Lung (tissue), 12 donors: ENCODE results near the gene TMED7. TPM values are rescaled to one million over a fixed set of nuclear protein-coding genes. Genes with fewer than 3 reads are reported as not detected.
"Not testable (repeated sequence)": the region's sequence is repeated elsewhere in the genome, so short reads cannot be mapped to it uniquely, and the experiment has no call there.

ENCODE experiments used
- ATAC-seq: fragments of 200-7000 bp; cut with Tn5 transposase; one replicate; pipeline ENCODE4 v1.9.1; 2020; ENCODE audit warnings: moderate number of reproducible peaks; ENCODE audit not compliant: insufficient read depth, low FRiP score
- DNase-seq, 3 donors: peaks; one replicate each; pipeline ENCODE4 v3.0.0-alpha.2; 2013 to 2017
- H3K27ac ChIP-seq, 2 donors: one replicate each; pipeline ENCODE4 v1.5.1; 2013; ENCODE audit warnings: mild to moderate bottlenecking in 2 of 2, moderate library complexity in 2 of 2, control low read depth in 1 of 2, inconsistent platforms in 1 of 2, low read depth in 1 of 2, low read length in 1 of 2
- H3K27me3 ChIP-seq, 3 donors: one replicate each; pipeline ENCODE4 v1.5.1; 2013; ENCODE audit warnings: low read length in 2 of 3; ENCODE audit not compliant: control insufficient read depth in 3 of 3, insufficient read depth in 3 of 3
- H3K36me3 ChIP-seq, 4 donors: one replicate each; pipeline ENCODE4 v1.5.1; 2013; ENCODE audit warnings: low read length in 4 of 4, mild to moderate bottlenecking in 1 of 4, moderate library complexity in 1 of 4; ENCODE audit not compliant: control insufficient read depth in 4 of 4, insufficient read depth in 4 of 4
- H3K4me1 ChIP-seq, 5 donors: one replicate each; pipeline ENCODE4 v1.5.1; 2013; ENCODE audit warnings: low read length in 5 of 5, mild to moderate bottlenecking in 2 of 5, moderate library complexity in 1 of 5; ENCODE audit not compliant: control insufficient read depth in 5 of 5, insufficient read depth in 5 of 5
- H3K4me3 ChIP-seq: one replicate; pipeline ENCODE4 v1.5.1; 2013; ENCODE audit warnings: mild to moderate bottlenecking, control low read depth, moderate library complexity
- H3K9ac ChIP-seq, 2 donors: one replicate each; pipeline ENCODE4 v1.5.1; 2013; ENCODE audit warnings: low read length in 2 of 2, control low read depth in 1 of 2; ENCODE audit not compliant: insufficient read depth in 1 of 2
- H3K9me3 ChIP-seq, 4 donors: one replicate each; pipeline ENCODE4 v1.5.1; 2013; ENCODE audit warnings: low read length in 3 of 4, mild to moderate bottlenecking in 1 of 4, moderate library complexity in 1 of 4; ENCODE audit not compliant: control insufficient read depth in 4 of 4, insufficient read depth in 3 of 4
- CTCF ChIP-seq: IDR thresholded peaks from 2 replicates; pipeline ENCODE4 v1.5.1; 2012; ENCODE audit warnings: mild to moderate bottlenecking; ENCODE audit errors: control extremely low read depth, extremely low read depth
- WGBS, 2 donors: extraction: QIAGEN DNeasy Blood & Tissue Kit; methylation state at CpG; one replicate each; pipeline ENCODE4 v1.1.7; 2013; 5-methylcytosine and 5-hydroxymethylcytosine counted together
- polyA plus RNA-seq, 2 donors: library from polyadenylated mRNA; stranded (reverse); fragments of 200-250 nt; gene quantifications; one replicate each; pipeline ENCODE4 v1.2.1, GENCODE V29; 2013
- total RNA-seq, 2 donors: library from RNA; depleted of rRNA in 1 of 2; stranded (reverse); fragments of >200 nt in 1 of 2; gene quantifications; one replicate each; pipeline ENCODE4 v1.2.1, GENCODE V29; 2014 to 2021
- donor health status: control.
- donor health status: control.
- donor health status: Bipolar disorder and iron deficiency.
- donor health status: healthy.
- donor health status: DM: yes; HTN: yes; CAD: no.

The TMED7 gene
- total and polyA plus RNA-seq, 4 donors, result 19.9 to 141 (median 73.1) TPM

- Histone ChIP-seq H3K9me3 (no peaks in the 10 kb centered on the region), H3K9ac (no peak overlapping the region), H3K4me1 (no peaks in the 10 kb centered on the region), H3K4me3 (no peak overlapping the region), H3K27ac (no peak overlapping the region), H3K36me3 (no peaks in the 10 kb centered on the region), H3K27me3 (no peaks in the 10 kb centered on the region)
- WGBS, 2 donors, result 94 to 96% methylated on average over 1 of the region's 1 CpG
- no peak for ATAC-seq
- DNase-seq, result no peak
- TF ChIP-seq CTCF, result no peak
These were observed 23.7 kb upstream of the TMED7 start for GRCh38 chr5:115649541-115649940.

GRCh38 chr5:115648056-115648455 lies 22.2 kb upstream of the TMED7 start:
- H3K27me3 ChIP-seq, result no peaks in the 10 kb centered on the region
- ATAC-seq, result no peak
- WGBS, 2 donors, result 79 to 80% methylated on average over 3 of the region's 3 CpGs
- H3K9me3 ChIP-seq, result no peaks in the 10 kb centered on the region
- no peak overlapping the region for H3K9ac ChIP-seq
- H3K36me3 ChIP-seq, result no peaks in the 10 kb centered on the region
- peaks cover 0 to 3% (median 0%) of the 10 kb centered on the region in 5 donors for H3K4me1 ChIP-seq
- no peak overlapping the region for H3K27ac ChIP-seq
- no peak overlapping the region for H3K4me3 ChIP-seq
- no peak for DNase-seq
- TF ChIP-seq CTCF, result no peak

- not testable (repeated sequence) for H3K9me3 ChIP-seq, H3K27ac ChIP-seq, ATAC-seq, H3K36me3 ChIP-seq, H3K4me3 ChIP-seq, H3K27me3 ChIP-seq, H3K4me1 ChIP-seq, DNase-seq, H3K9ac ChIP-seq
- WGBS, 2 donors, result 82 to 86% methylated on average over 5 of the region's 5 CpGs
These were observed 19.6 kb upstream of the TMED7 start for GRCh38 chr5:115645386-115645785.

- DNase-seq, result no peak
- H3K9ac ChIP-seq, result no peak overlapping the region
- no peak overlapping the region for H3K4me3 ChIP-seq
- H3K27me3 ChIP-seq, result no peaks in the 10 kb centered on the region
- H3K4me1 ChIP-seq, result peaks cover 0 to 3% (median 0%) of the 10 kb centered on the region in 5 donors
- TF ChIP-seq CTCF, result no peak
- no peak for ATAC-seq
- no peak overlapping the region for H3K27ac ChIP-seq
- 90 to 93% methylated on average over 2 of the region's 2 CpGs for WGBS, 2 donors
- no peaks in the 10 kb centered on the region for H3K9me3 ChIP-seq
- no peaks in the 10 kb centered on the region for H3K36me3 ChIP-seq
These were observed 18.2 kb upstream of the TMED7 start for GRCh38 chr5:115644046-115644445.
